T-helper 22 cell (primary cell): ENCODE measurements around the gene AMDHD2.

Experiments
- DNase-seq: peaks from one replicate; pipeline ENCODE4 v3.0.0-alpha.2; 2020; ENCODE audit warnings: low read depth

Gene AMDHD2

DNA sequence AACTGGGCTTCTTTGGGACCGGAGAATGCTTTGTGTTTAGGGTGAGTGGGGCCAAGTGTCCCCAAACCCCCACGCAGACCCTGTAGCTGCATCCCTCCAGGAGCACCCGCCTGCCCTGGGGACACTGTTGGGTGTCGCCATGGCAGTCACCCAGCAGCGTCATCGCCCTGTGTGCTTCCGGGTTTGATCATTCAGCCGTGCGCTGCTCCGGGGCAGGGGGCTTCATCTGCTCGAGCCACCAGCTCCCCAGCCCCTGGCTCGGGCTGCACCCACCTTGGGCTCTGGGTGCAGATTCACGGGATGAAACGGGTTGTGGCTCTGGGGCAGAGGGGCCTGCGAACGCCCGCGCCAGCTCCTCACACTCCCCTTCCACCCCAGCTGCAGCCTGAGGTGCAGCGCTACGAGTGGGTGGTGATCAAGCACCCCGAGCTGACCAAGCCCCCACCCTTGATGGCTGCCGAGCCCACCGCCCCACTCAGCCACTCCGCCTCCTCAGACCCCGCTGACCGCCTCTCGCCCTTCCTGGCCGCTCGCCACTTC lies 20.2 kb upstream of the AMDHD2 start:
- DNase-seq, result no peak

- no peak for DNase-seq
Observed at GRCh38 chr16:2500430-2500917, 19.7 kb upstream of the AMDHD2 start.

DNA sequence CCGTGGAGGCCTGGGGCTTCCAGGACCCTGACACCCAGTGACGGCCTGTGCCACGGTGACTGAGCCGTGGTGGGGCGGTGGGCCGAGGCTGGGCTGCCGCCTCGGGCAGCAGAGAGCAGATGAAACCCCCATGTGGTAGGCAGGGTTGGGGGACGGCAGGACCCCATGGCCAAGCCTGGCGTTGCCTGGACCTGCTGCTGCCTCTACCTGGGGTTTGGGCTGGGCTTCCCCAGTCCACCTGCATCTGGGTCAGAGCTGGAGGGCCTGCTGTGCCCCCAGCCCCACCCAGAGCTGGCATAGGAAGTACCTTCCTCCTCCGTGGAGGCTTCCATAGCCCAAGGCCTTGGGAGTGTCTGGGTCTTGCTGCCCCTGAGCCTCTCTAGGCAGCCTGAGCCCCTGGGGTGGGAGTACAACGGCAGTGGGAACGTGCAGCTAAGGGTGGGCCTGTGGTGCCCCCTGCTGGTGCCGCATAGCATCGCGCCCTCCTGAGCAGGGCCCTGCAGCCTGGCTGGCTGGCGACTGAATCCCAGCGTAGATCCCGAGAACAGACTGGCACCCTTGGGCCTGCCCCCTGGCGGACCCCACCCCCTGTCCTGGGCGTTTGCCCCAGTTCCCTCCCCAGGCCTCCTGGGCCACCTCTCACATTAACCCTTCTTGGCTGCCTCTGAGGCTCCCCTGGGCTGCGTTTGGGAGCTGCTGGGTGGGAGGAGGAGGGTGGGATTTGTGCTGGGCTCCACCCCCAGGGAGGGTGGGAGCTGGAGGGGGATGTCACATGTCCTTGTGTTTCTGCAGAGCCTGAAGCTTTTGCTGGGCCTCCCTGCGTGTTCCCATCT lies 19.0 kb upstream of the AMDHD2 start:
- DNase-seq, result peak; percentile 46

- DNase-seq, result no peak
Observed at GRCh38 chr16:2501946-2502895, 17.9 kb upstream of the AMDHD2 start.

DNA sequence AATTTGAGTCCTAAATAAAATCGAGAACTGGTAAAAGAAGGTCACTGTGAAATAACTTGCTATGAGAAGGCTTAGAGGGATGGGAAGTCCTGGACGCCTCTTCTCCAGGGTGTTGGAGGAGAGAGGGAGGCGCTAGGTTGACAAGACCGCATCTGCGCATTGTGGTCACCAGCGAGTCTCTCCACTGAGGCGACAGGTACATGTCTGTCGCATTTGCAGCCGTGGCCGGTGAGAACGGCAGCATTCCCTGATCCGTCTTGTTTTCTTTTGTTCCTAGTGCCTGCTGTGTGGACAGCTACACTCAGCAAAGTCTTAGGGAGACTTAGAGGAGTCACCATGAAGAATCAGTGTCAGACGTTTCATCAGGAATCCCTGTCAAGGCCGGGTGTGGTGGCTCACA lies 14.5 kb upstream of the AMDHD2 start:
- no peak for DNase-seq

GRCh38 chr16:2507052-2507659 lies 13.0 kb upstream of the AMDHD2 start:
- DNase-seq, result no peak

DNA sequence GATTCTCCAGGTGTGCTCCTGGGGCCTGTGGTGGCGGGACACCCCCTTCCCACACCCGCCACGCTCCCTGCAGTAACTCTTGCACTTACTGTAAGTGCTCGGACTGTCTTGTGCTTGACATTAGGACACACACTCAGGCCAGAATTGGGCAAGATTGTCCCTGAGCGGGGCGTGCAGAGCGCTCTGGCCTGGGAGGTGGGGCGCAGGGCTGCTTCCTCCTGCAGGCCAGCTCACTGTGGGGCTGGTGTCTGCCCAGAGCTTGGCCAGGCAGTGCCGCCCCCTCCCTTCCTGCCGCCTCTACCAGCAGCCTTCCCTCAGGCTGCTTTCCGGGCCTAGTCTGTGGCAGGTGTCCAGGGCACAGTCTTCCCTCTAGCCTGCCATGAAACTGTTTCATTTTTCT lies 12.5 kb upstream of the AMDHD2 start:
- DNase-seq, result no peak

- no peak for DNase-seq
Observed at GRCh38 chr16:2508722-2509400, 11.3 kb upstream of the AMDHD2 start.

GRCh38 chr16:2511128-2511800 lies 8.9 kb upstream of the AMDHD2 start:
- no peak for DNase-seq

- DNase-seq, result no peak
Observed at GRCh38 chr16:2511996-2512734, 8.0 kb upstream of the AMDHD2 start.

DNA sequence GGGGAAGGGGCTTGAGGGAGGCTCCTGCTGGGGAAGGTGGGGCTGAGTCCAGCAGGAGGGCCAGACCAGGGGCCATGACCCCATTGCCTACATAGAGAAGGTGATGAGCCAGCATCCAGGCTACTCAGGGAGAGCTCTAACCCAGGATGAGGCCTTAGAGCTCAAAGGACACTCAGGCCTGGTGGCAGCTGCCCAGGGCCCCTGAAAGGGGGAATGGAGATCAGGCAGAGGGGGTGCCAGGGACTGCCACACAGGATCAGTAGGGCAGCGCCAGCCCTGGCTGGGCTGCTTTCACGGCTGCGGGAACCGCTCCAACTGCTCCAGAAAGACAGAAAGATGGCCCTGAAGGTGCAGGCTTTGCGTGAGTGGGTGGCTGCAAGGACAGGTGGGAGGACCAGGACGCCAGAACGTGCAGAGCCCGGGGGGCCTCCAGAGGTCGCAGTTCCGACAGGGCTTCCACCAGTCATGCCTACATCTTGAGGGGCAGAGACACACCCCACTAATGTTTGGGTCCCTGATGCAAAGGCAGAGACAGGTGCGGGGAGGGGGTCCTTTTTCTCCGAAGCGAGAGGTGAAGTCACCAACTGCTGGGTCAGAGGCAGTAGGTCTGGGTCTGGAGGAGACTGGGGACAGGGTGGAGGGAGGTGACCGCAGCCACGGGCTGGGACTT lies 7.3 kb upstream of the AMDHD2 start:
- DNase-seq, result no peak

DNA sequence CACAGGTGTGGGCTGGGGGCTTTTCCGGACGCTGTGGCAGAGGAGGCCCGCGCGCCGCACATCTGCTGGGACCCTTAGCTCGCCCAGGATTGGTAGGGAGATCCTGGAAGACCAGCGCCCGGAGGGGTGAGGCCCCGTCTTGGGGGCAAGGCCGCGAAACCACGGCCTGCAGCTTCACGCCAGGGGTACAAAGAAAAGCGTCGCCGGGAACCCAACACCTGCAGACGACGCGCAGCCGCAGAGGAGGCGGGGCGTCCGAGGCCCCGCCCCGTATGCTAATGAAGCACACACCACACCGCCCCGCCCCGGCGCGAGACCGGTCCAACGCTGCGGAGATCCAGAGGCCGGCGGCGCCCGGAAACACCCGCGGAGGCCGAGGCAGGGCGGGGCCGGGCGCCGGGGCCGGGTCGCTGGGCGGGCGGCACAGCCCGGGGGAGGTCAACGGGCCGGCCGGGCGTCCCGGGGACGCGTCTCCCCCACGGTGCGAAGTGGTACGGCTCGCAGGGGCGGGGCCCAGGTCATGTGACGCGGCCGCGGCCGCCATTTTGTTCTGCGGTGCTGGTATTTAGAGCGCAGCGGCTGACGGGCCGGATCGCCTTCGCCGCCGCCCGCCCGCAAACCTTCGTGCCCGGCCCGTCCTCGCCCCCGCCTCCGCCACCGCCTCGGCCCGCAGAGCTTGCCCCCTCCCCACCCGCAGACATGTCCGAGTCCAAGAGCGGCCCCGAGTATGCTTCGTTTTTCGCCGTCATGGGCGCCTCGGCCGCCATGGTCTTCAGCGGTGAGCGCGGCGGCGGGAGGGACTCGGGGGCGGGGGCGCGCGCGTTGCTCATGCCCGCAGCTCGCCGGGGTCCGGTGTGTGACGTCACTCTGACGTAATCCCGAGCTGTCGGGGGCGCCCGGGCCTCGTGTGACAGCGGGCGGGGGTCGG lies 6.5 kb upstream of the AMDHD2 start, which contains the start of gene ATP6V0C:
Gene ATP6V0C (plus strand): TSS at position 548 of the 928 bp plus-strand sequence. CDS start 152 bp downstream, at position 700.
- DNase-seq, result peak; percentile 83

DNA sequence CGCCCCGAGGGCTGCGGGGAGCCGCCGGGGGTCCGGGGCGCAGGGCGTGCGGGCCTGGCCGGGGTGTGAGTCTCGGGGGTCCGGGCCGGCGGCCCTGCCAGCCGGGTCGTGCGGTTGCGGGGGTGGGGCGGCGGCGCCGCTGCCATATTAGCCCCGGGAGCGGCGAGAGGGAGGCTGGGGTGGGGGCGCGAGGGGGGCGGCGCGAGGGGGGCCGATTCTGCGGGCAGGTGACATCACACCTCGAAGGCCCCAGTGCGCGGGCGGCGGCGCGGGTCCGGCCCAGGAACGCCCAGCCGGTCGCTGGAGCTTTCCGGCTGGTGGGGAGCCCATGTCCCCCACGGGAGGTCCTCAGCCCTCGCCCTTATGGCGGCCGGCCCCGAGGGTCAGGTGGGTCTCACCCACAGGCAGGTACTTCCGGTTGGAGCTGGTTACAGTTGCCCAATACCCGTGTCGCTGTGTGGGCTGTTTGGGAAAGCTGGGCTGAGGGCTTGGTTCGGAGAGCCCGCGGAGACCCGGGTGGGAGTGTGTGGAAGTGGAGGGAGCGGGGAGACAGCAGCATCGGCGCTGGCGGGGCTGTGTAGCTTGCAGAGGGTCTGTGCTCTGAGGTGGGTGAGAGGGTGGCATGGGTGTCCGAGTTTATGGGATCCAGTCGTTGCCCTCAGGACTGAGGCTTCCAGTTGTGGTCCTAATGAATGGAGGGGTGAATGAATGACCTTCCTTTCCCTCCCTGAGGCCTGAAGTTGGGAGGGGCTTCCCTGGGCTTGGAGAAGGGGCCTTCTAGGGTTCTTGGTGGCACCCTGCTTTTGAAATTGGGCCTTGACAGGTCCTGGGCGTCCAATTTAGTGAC lies 5.6 kb upstream of the AMDHD2 start:
- DNase-seq, result peak; percentile 42

GRCh38 chr16:2515180-2515851 lies 4.9 kb upstream of the AMDHD2 start:
- no peak for DNase-seq

DNA sequence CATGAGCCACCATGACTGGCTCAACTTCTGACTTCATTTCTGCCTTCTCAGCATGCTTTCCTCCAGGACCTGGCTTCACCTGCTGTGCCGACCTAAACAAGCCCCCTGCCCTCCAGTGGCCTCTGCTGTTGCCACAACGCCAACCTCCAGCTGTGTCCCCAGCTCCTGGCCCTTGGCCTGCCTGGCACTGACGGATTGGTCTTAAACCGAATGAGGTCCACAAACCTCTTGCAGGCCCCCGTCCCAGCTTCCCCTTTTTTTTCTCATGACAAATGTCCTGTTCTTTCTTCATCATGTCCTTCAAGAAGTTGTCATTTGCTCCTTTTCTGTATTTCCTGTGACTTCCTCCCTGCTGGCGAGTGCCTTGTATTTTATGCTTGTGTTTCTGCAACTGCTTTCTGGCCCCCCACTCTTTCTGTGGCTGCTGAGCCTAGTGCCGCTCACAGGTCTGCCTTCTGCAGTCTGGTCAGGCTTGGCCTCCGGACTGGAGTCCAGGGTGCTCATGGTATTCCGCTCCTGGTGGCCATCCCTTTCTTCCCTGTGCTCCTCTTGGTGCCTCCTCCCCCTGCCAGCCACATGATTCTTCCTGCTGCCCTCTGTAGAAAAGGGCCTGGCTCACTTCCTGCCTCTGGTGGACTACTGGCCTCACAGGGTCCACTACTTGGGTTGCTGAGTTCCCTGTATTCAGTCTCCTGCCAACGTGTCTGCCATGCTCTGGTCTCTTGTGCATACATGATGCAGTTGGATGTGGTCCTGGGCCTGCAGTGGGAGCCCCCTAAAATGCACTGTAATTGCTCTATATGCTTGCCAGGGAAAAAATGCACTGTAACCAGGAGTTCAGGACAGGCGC lies 3.6 kb upstream of the AMDHD2 start:
- DNase-seq, result no peak
